Panc1 (cell line): ENCODE results near the gene TRIP4. TPM values are rescaled to one million over a fixed set of nuclear protein-coding genes. Genes with fewer than 3 reads are reported as not detected.

Experiments used
- ATAC-seq: fragments of 200-7000 bp; cut with Tn5 transposase; 2 replicates; pipeline ENCODE4 v1.9.1; 2020; ENCODE audit warnings: mild to moderate bottlenecking, moderate library complexity
- BruUV-seq: library from RNA; stranded (reverse); fragments of 400-500 nt; replicated peaks from 2 replicates; lab custom pipeline; 2021; lab: Mats Ljungman, UMichigan
- CTCF ChIA-PET: fragments of 300-600 bp; sonication (Branson Sonifier 250); formaldehyde crosslinking; loops from one replicate; lab custom pipeline; 2022; ENCODE audit warnings: antibody characterized with exemption; lab: Charles Lee
- POLR2A ChIA-PET: fragments of 300-600 bp; sonication (Branson Sonifier 250); formaldehyde crosslinking; loops from one replicate; lab custom pipeline; 2022; ENCODE audit warnings: antibody characterized with exemption; lab: Charles Lee
- DNase-seq: peaks from one replicate; pipeline ENCODE4 v3.0.0-alpha.2; 2010; ENCODE audit warnings: low read depth, low spot score
- H3K27ac ChIP-seq: 2 replicates; pipeline ENCODE4 v1.5.1; 2011; ENCODE audit warnings: mild to moderate bottlenecking, low read length, inconsistent platforms
- H3K27me3 ChIP-seq: fragments of 200-500 bp; sonication (Bioruptor generic); 2 replicates; pipeline ENCODE4 v1.6.0; 2014; ENCODE audit warnings: low read length, inconsistent platforms; ENCODE audit not compliant: control insufficient read depth, insufficient read depth
- H3K36me3 ChIP-seq: fragments of 200-500 bp; sonication (Bioruptor generic); 2 replicates; pipeline ENCODE4 v1.5.1; 2014; ENCODE audit warnings: inconsistent platforms, mild to moderate bottlenecking, low read length, moderate library complexity; ENCODE audit not compliant: control insufficient read depth, insufficient read depth
- H3K4me1 ChIP-seq: 2 replicates; pipeline ENCODE4 v1.5.1; 2011; ENCODE audit warnings: inconsistent platforms, mild to moderate bottlenecking, low read length, moderate library complexity; ENCODE audit not compliant: control insufficient read depth, insufficient read depth
- H3K4me3 ChIP-seq, 2 experiments: 2 replicates each; pipeline ENCODE4 v1.5.1; 2011 to 2012; ENCODE audit warnings: low read depth in 2 of 2, low read length in 2 of 2, mild to moderate bottlenecking in 2 of 2, inconsistent platforms in 1 of 2, moderate library complexity in 1 of 2
- H3K9me3 ChIP-seq: fragments of 200-500 bp; sonication (Bioruptor generic); 2 replicates; pipeline ENCODE4 v1.5.1; 2014; ENCODE audit warnings: low read depth, mild to moderate bottlenecking, inconsistent platforms, low read length, moderate library complexity; ENCODE audit not compliant: control insufficient read depth, insufficient read depth
- CTCF ChIP-seq: fragments of 450-650 bp; IDR thresholded peaks from 2 replicates; pipeline ENCODE4 v1.5.1; 2017; ENCODE audit warnings: mild to moderate bottlenecking
- POLR2AphosphoS5 ChIP-seq: IDR thresholded peaks from 2 replicates; pipeline ENCODE4 v1.6.1; 2012; ENCODE audit warnings: mild to moderate bottlenecking, low read depth, low read length, moderate library complexity
- REST ChIP-seq, 2 experiments: IDR thresholded peaks; 2 replicates each; pipeline ENCODE4 v1.6.1; 2011 to 2012; ENCODE audit warnings: low read depth in 2 of 2, control low read depth in 1 of 2, low read length in 1 of 2, mild to moderate bottlenecking in 1 of 2, moderate library complexity in 1 of 2; ENCODE audit not compliant: insufficient read depth in 1 of 2
- SIN3A ChIP-seq: IDR thresholded peaks from 2 replicates; pipeline ENCODE4 v1.6.1; 2012; ENCODE audit warnings: low read depth, mild to moderate bottlenecking, low read length, moderate library complexity, borderline replicate concordance; ENCODE audit not compliant: insufficient read depth
- TCF7L2 ChIP-seq: IDR thresholded peaks from 2 replicates; pipeline ENCODE4 v1.6.1; 2011; ENCODE audit warnings: mild to moderate bottlenecking, low read depth, low read length, inconsistent platforms
- in situ Hi-C: cut with HindIII; loops from 2 replicates; pipeline ENCODE4 v1.10.0; 2016; ENCODE audit warnings: low sequenced_read_pairs, low pct_unique_long_range_greater_than_20kb
- intact Hi-C: fragments of 100-400 bp; cut with micrococcal nuclease; formaldehyde crosslinking; loops from one replicate; pipeline ENCODE4 v1.10.0; 2022; ENCODE audit not compliant: unreplicated experiment
- total RNA-seq: library from RNA; stranded (reverse); gene quantifications from one replicate; pipeline ENCODE4 v1.2.1, GENCODE V29; 2021; ENCODE audit not compliant: unreplicated experiment

TRIP4 gene
- total RNA-seq, 1 experiment from 2014 or later = 42.8 TPM

GRCh38 chr15:64478863-64479262, 91.2 kb downstream of the TRIP4 start:
- no peak for DNase-seq
- POLR2A ChIA-PET = interaction anchor here (0.6 to 0.7 kb wide), 2 partner anchors 53 to 88 kb away, joined by 9 to 10 read pairs; no protein-coding TSS in a partner anchor
- intact Hi-C loops (loop anchor here (10.0 kb wide), 1 partner anchor 56 kb away; no protein-coding TSS in a partner anchor), in situ Hi-C loops (no loop called here)
- TF ChIP-seq POLR2AphosphoS5 = no peak
- no peak for TF ChIP-seq REST (IDR thresholded peaks at IDR 0.05; ENCODE audit: insufficient read depth in 1 of 2, low read depth in 2 of 2, low read length in 1 of 2)
- no peak for ATAC-seq
- Histone ChIP-seq H3K4me1 (no peaks in the 10 kb centered on the region), H3K9me3 (no peaks in the 10 kb centered on the region), H3K27me3 (no peaks in the 10 kb centered on the region), H3K4me3 (no peak overlapping the region), H3K36me3 (0 out of 2 replicates have a peak, but pooled peaks cover 3% of the 10 kb centered on the region), H3K27ac (no peak overlapping the region)
- CTCF ChIA-PET = no interaction called here
- no TSS peak for BruUV-seq

- ChIA-PET CTCF (no interaction called here), POLR2A (no interaction called here)
- no peak for TF ChIP-seq TCF7L2
- no peak for TF ChIP-seq CTCF
- no peak for TF ChIP-seq SIN3A
- no peak for TF ChIP-seq REST (IDR thresholded peaks at IDR 0.05; ENCODE audit: insufficient read depth in 1 of 2, low read depth in 2 of 2, low read length in 1 of 2)
- Histone ChIP-seq H3K4me1 (no peaks in the 10 kb centered on the region), H3K36me3 (0 out of 2 replicates have a peak, but pooled peaks cover 3% of the 10 kb centered on the region), H3K4me3 (no peak overlapping the region), H3K27ac (no peak overlapping the region), H3K9me3 (no peaks in the 10 kb centered on the region), H3K27me3 (no peaks in the 10 kb centered on the region)
- in situ Hi-C loops (no loop called here), intact Hi-C loops (no loop called here)
- DNase-seq (no peak), ATAC-seq (no peak)
- BruUV-seq = no TSS peak
Measured at GRCh38 chr15:64480891-64481290, 93.3 kb downstream of the TRIP4 start.
